Erythroblast (primary cell): ENCODE results near the gene TUBA3E.
A peak's percentile ranks its signal among the peaks of the same experiment; 100 is the strongest.
"Not testable (repeated sequence)": the region's sequence is repeated elsewhere in the genome, so short reads cannot be mapped to it uniquely, and the experiment has no call there.

Experiments used
- DNase-seq, 2 experiments: peaks; one replicate each; lab custom pipeline; 2025; lab: John Stamatoyannopoulos, UW
- GATA1 ChIP-seq: IDR thresholded peaks from 2 replicates; pipeline ENCODE4 v1.6.1; 2011; ENCODE audit warnings: low read depth, mild to moderate bottlenecking, control low read depth, low read length, moderate library complexity
- POLR2A ChIP-seq: IDR thresholded peaks from 2 replicates; pipeline ENCODE4 v1.6.1; 2011; ENCODE audit warnings: mild to moderate bottlenecking, low read length

TUBA3E gene

GRCh38 chr2:130169896-130170295 is 28.3 kb downstream of the TUBA3E start:
- TF ChIP-seq POLR2A (no peak), GATA1 (no peak)
- no peak for DNase-seq

GRCh38 chr2:130169163-130169562 is 29.1 kb downstream of the TUBA3E start:
- not testable (repeated sequence) for DNase-seq

GRCh38 chr2:130166611-130167010 is 31.6 kb downstream of the TUBA3E start:
- not testable (repeated sequence) for DNase-seq

GRCh38 chr2:130165293-130166016 is 32.8 kb downstream of the TUBA3E start:
- no peak for DNase-seq
- no peak for TF ChIP-seq GATA1

DNA sequence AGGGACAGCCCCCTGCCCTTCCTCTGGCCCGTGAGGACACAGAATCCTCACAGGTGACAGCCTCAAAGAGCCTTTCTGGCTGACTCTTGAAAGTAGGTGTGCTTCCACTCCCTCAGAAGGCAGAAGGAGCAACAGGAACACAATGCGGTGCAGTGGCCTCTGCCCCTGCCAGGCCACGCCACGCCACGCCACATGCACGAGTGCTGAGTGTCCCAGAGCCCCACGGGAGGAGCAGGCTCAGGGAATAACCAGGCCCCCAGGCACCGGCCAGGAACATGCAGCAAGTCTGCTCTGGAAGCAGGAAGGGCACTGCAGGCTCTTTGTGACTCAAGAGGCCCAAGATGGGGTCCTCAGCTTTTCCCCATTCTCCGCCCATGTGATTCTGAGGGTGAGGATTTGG is 35.3 kb downstream of the TUBA3E start:
- no peak for DNase-seq
- TF ChIP-seq GATA1 (no peak), POLR2A (no peak)

DNA sequence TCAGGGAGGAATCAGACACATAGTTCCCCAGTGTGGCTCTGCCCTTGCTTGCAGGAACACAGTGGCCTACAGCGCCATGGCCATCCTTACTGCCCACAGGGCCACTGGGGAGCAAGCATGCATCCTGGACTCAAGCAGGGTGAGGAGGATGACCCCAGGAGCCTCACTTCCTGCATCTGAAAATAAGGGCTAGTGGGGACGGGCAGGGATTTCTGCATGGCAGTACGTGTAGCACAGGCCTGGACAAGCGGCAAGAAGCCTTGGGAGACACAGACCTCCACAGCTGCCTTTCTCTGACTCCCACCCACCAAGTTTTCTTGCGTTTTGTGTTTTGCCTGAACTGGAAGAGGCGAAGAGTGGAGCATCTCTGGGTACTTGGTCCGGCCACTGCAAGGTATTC is 35.8 kb downstream of the TUBA3E start:
- DNase-seq: not testable (repeated sequence)

DNA sequence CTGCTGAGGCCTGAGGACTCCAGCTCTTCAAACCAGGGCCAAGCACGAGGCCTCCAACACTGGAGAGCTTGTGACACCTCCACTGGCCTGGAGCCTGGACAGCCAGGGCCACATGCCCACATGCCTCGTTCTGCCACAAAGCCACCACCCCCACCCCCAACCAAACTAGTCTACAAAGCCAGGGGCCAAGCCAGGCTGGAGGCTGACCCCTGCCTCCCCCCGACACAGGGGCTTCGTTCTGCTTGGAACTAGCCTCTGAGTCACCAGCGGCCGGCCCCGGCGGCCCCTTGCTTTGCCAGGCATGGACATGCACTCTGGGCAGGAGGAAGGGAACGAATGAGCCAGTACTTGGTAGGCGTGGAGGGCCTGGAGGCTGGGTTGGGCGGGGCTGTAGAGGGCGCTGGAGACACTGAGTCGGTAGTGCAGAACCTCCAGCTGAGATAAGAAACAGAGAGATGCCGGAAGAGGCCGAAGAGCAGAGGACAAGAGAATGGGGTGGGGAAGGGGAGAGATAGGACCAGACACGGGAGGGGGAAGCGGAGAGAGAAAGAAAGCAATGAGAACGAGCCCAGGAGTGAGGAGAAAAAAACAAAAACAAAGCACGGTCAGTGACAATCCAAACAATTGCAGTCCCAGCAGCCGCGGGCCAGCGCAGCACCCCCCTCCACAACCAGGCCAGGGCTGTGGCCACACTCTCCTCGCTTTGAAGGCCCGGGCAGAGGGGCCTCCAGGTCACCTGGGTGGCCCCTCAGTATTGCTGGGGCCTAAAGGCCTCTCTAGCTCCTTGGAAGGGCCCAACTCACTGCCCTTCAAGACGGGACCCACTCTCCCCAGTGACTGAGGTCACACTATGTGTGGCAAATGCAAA is 37.2 kb downstream of the TUBA3E start:
- DNase-seq: peak; percentile 30 to 49

DNA sequence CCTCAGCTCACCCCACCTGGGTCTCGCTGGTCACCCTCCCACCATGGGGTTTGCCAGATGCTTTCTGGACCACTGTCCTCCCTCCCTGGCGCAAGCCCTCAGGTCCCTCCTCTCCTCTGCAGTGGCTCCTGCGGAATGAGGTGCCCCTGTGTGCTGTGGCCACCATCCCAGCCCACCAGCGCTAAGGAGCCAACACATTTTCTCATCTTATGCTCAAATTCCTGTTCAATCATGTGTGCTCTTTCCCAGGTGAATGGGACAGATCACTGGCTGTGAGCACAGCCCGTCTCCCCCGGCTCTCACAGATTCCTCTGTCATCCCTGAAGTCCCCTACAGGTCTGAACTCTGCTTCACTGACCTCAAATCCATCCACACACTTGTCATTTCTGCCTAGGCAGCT is 38.1 kb downstream of the TUBA3E start:
- TF ChIP-seq GATA1 (no peak), POLR2A (no peak)
- DNase-seq: no peak

GRCh38 chr2:130159376-130159775 is 38.9 kb downstream of the TUBA3E start:
- DNase-seq: not testable (repeated sequence)

DNA sequence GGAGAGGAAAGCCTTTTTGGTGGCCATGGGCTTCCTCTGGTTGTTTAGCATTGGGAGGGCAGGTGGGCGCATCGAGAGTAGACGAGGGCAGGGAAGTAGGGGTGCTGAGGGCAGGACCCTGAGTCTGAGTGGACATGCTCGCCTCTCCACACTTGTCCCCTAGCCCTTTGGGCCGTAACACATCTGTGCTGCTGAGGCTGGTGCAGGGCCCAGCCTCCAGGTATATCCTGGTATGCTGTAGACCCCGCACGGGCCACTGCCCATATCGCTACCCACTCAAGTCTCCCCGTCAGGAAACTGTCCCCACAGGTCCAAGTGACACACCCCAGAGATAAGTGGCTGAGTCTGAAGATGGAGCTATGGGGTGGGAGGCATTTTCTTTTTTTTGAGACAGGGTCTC is 39.6 kb downstream of the TUBA3E start:
- TF ChIP-seq POLR2A (no peak), GATA1 (no peak)
- no peak for DNase-seq

DNA sequence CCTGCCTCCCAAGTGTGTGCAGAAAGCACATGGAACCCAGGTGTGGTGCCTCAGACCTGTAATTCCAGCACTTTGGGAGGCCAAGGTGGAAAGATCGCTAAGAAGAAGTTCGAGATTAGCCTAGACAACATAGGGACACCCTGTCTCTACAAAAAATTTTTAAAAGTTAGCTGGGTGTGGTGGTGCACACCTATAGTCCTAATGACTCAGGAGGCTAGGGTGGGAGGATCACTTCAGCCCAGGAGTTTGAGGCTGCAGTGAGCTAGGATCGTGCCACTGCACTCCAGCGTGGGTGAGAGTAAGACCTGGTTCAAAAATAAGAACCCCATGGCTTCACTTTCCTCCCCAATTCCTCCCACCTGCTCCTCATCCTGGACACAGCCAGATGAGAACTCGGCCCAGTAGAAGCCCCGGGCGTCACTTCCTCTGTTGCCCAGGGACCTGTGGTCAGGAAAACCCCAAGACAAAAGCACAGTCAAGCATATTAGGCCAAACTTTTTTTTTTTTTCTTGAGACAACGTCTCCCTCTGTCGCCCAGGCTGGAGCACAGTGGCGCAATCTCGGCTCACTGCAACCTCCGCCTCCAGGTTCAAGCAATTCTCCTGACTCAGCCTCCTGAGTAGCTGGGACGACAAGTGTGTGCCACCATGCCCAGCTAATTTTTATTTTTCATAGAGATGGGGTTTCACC is 40.3 kb downstream of the TUBA3E start:
- DNase-seq: not testable (repeated sequence)

GRCh38 chr2:130157354-130157753 is 40.9 kb downstream of the TUBA3E start:
- DNase-seq: not testable (repeated sequence)

DNA sequence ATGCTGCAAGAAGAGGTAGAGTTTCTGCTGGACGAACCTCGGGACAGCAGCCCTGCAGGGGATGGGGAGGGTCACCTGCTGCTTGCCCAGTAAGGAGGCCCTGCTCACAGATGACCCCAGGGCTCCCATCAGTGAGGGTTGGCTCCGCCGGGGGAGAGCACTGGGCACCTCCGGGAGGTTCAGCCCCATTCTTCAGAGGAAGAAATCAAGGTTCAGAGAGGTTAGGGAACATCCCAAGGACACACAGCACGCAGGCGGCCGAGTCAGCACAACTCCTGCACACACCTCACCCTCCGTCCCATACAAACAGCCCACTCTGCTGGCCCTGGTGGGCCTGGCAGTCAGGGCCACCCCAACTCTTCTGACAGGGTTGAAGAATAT is 41.6 kb downstream of the TUBA3E start:
- no peak for DNase-seq
- TF ChIP-seq GATA1 (no peak), POLR2A (no peak)

GRCh38 chr2:130155956-130156623 is 42.1 kb downstream of the TUBA3E start:
- peak; percentile 73 to 76 for DNase-seq
